K562 (cell line): ENCODE data around the gene NES. TPM values are rescaled to one million over a fixed set of nuclear protein-coding genes. Genes with fewer than 3 reads are reported as not detected.
A peak's percentile ranks its signal among the peaks of the same experiment; 100 is the strongest.

Experiments used
- ADNP ChIP-seq: fragments of 200-800 bp; sonication (Bioruptor generic); IDR thresholded peaks from 2 replicates; pipeline ENCODE4 v1.6.1; 2016; ENCODE audit warnings: missing genetic modification characterization, missing compliant biosample characterization
- ASH1L ChIP-seq: fragments of 450-650 bp; IDR thresholded peaks from 2 replicates; pipeline ENCODE4 v1.6.1; 2018; ENCODE audit warnings: borderline replicate concordance, mild to moderate bottlenecking, low read depth; ENCODE audit not compliant: partially characterized antibody
- CCNT2 ChIP-seq: IDR thresholded peaks from 2 replicates; pipeline ENCODE4 v1.6.1; 2011; ENCODE audit warnings: borderline replicate concordance, low read depth, mild to moderate bottlenecking, moderate library complexity, mixed read lengths, low read length; ENCODE audit not compliant: insufficient read length; ENCODE audit errors: extremely low read depth
- DEAF1 ChIP-seq: fragments of 450-650 bp; formaldehyde crosslinking; IDR thresholded peaks from 2 replicates; pipeline ENCODE4 v1.4.0; 2020; ENCODE audit warnings: mild to moderate bottlenecking, moderate library complexity
- ETV1 ChIP-seq: fragments of 450-650 bp; conservative IDR thresholded peaks from 2 replicates; pipeline ENCODE4 v1.6.1; 2016; ENCODE audit warnings: missing genetic modification characterization, control low read depth, low read depth, missing compliant biosample characterization
- ILK ChIP-seq: fragments of 450-650 bp; IDR thresholded peaks from 2 replicates; pipeline ENCODE4 v1.6.1; 2016; ENCODE audit warnings: missing genetic modification characterization, low read depth, mild to moderate bottlenecking, missing compliant biosample characterization, moderate library complexity, borderline replicate concordance
- IRF1 ChIP-seq: sonication (generic); formaldehyde crosslinking; IDR thresholded peaks from 2 replicates; pipeline ENCODE4 v1.8.0; 2022; ENCODE audit warnings: missing genetic modification reagents, mild to moderate bottlenecking, borderline replicate concordance
- MAFK ChIP-seq: IDR thresholded peaks from 2 replicates; pipeline ENCODE4 v1.6.1; 2011; ENCODE audit warnings: low read length, improper control_type of control experiment
- NCOA4 ChIP-seq: fragments of 450-650 bp; IDR thresholded peaks from 2 replicates; pipeline ENCODE4 v1.6.1; 2018; ENCODE audit warnings: mild to moderate bottlenecking; ENCODE audit not compliant: partially characterized antibody
- OTX1 ChIP-seq: fragments of 450-650 bp; formaldehyde crosslinking; IDR thresholded peaks from 2 replicates; pipeline ENCODE4 v1.4.0; 2022; ENCODE audit warnings: mild to moderate bottlenecking
- PREB ChIP-seq: sonication (generic); formaldehyde crosslinking; IDR thresholded peaks from 2 replicates; pipeline ENCODE4 v1.8.1; 2023; ENCODE audit warnings: mild to moderate bottlenecking, missing genetic modification reagents
- SMARCC2 ChIP-seq: fragments of 450-650 bp; IDR thresholded peaks from 2 replicates; pipeline ENCODE4 v1.6.1; 2017; ENCODE audit warnings: antibody characterized with exemption, moderate library complexity, mild to moderate bottlenecking, low read depth
- TFE3 ChIP-seq: fragments of 450-650 bp; formaldehyde crosslinking; IDR thresholded peaks from 2 replicates; pipeline ENCODE4 v1.4.0; 2020; ENCODE audit warnings: mild to moderate bottlenecking, mixed read lengths
- THRAP3 ChIP-seq: fragments of 450-650 bp; IDR thresholded peaks from 2 replicates; pipeline ENCODE4 v1.6.1; 2016; ENCODE audit warnings: mild to moderate bottlenecking, inconsistent platforms, borderline replicate concordance
- ZBTB17 ChIP-seq: fragments of 450-650 bp; formaldehyde crosslinking; IDR thresholded peaks from 2 replicates; pipeline ENCODE4 v1.4.0; 2020; ENCODE audit warnings: mild to moderate bottlenecking
- ZNF134 ChIP-seq: fragments of 250-450 bp; sonication (Bioruptor Pico); conservative IDR thresholded peaks from 2 replicates; pipeline ENCODE4 v1.4.0; 2020
- ZNF184 ChIP-seq: sonication (generic); formaldehyde crosslinking; IDR thresholded peaks from 2 replicates; pipeline ENCODE4 v1.5.0; 2020; ENCODE audit warnings: missing genetic modification reagents
- ZNF274 ChIP-seq: IDR thresholded peaks from 2 replicates; pipeline ENCODE4 v1.6.1; 2011; ENCODE audit warnings: low read depth, mild to moderate bottlenecking, low read length, moderate library complexity, borderline replicate concordance
- ZNF280B ChIP-seq: fragments of 250-450 bp; sonication (Bioruptor Pico); IDR thresholded peaks from 2 replicates; pipeline ENCODE4 v1.5.1; 2021; ENCODE audit warnings: mild to moderate bottlenecking
- ZNF780A ChIP-seq: fragments of 250-450 bp; sonication (Bioruptor Pico); IDR thresholded peaks from 2 replicates; pipeline ENCODE4 v1.5.0; 2021; ENCODE audit warnings: mild to moderate bottlenecking
- polyA plus RNA-seq, 8 experiments: library from polyadenylated mRNA; depleted of rRNA in 4 of 8; stranded (reverse) in 5 of 8; unstranded in 3 of 8; fragments of >200 nt; fragmentation: Nextera tagmentation in 2 of 8; fragmentation: Illumina TruSeq in 1 of 8; extraction: Ambion mirVana in 2 of 8; extraction: Trizol in 1 of 8; gene quantifications; 2 replicates each; pipeline versions ENCODE4 v1.2.1 to v1.2.3, GENCODE V29; 2011 to 2014; ENCODE audit warnings: inconsistent platforms in 1 of 8, missing spikeins in 1 of 8
- total RNA-seq, 7 experiments: library from RNA; depleted of rRNA in 6 of 7; stranded (reverse); fragments of >200 nt in 6 of 7; fragmentation: Illumina TruSeq in 2 of 7; extraction: Trizol in 2 of 7; gene quantifications; 2 replicates each; pipeline versions ENCODE4 v1.2.1 to v1.2.3, GENCODE V29; 2011 to 2021; ENCODE audit warnings: low replicate concordance in 1 of 7

NES gene
- total and polyA plus RNA-seq, 9 of the 15 experiments (the other 6 are each of a cell fraction or from before 2014, with no cell fraction given): 0.10 to 8.6 (median 4.2) TPM

- no peak for TF ChIP-seq TFE3 (CRISPR knock-in tag)
- TF ChIP-seq MAFK: no peak
- no peak for TF ChIP-seq DEAF1 (CRISPR knock-in tag)
- TF ChIP-seq PREB (CRISPR knock-in tag): no peak
- TF ChIP-seq CCNT2: peak; percentile 54
- TF ChIP-seq ASH1L: no peak
- TF ChIP-seq ZNF780A (CRISPR knock-in tag): no peak
- TF ChIP-seq ZNF134 (CRISPR knock-in tag): no peak
- no peak for TF ChIP-seq SMARCC2
- no peak for TF ChIP-seq OTX1 (CRISPR knock-in tag)
- TF ChIP-seq ADNP: no peak
- TF ChIP-seq NCOA4: no peak
- TF ChIP-seq ZNF274: no peak
- TF ChIP-seq ZNF184 (CRISPR knock-in tag): no peak
- no peak for TF ChIP-seq ZNF280B
- TF ChIP-seq ETV1 (tag): peak; percentile 23; the same call in 1 of the 2 replicates
- no peak for TF ChIP-seq THRAP3
- TF ChIP-seq ILK: no peak
- peak; percentile 64; the same call in 1 of the 2 replicates for TF ChIP-seq ZBTB17 (CRISPR knock-in tag)
- no peak for TF ChIP-seq IRF1 (CRISPR knock-in tag)
Observed at GRCh38 chr1:156623946-156624813, 53.0 kb downstream of the NES start (continued).
